Left kidney (tissue), 8 donors: ENCODE data around the gene ADAMTS8. TPM values are rescaled to one million over a fixed set of nuclear protein-coding genes. Genes with fewer than 3 reads are reported as not detected.

ENCODE experiments used
- DNase-seq: peaks from one replicate; pipeline ENCODE4 v3.0.0-alpha.2; 2013
- long read RNA-seq, 8 donors: transcript quantifications; one replicate each; lab custom pipeline, GENCODE V29; 2026
- polyA plus RNA-seq: library from polyadenylated mRNA; unstranded; fragments of 120-200 nt; gene quantifications from one replicate; pipeline ENCODE4 v1.2.1, GENCODE V29; 2013; ENCODE audit not compliant: insufficient read length

ADAMTS8 gene
- polyA plus RNA-seq, result 2.5 TPM
- long read RNA-seq, donor 1, full-length matches to known transcripts, result 1 of 1 reads
- long read RNA-seq, donor 1, partial matches to known transcripts, result 0 of 1 reads
- long read RNA-seq, donor 1, other reads (novel, unspliced or antisense), result 0 of 1 reads
- long read RNA-seq, donor 2, result 0 reads
- long read RNA-seq, donor 3, result 0 reads
- long read RNA-seq, donor 4, result 0 reads
- long read RNA-seq, donor 5, full-length matches to known transcripts, result 1 of 1 reads
- long read RNA-seq, donor 5, partial matches to known transcripts, result 0 of 1 reads
- long read RNA-seq, donor 5, other reads (novel, unspliced or antisense), result 0 of 1 reads
- long read RNA-seq, donor 6, full-length matches to known transcripts, result 1 of 1 reads
- long read RNA-seq, donor 6, partial matches to known transcripts, result 0 of 1 reads
- long read RNA-seq, donor 6, other reads (novel, unspliced or antisense), result 0 of 1 reads
- long read RNA-seq, donor 7, result 0 reads
- long read RNA-seq, donor 8, result 0 reads

- DNase-seq, result no peak
Observed at GRCh38 chr11:130428316-130429119, at the start of gene ADAMTS8. TSS of gene ADAMTS8 (minus strand) at chr11:130428609. CDS start at chr11:130428286, 323 bp downstream.

GRCh38 chr11:130477586-130478203 is 49.3 kb upstream of the ADAMTS8 start:
- no peak for DNase-seq

GRCh38 chr11:130476922-130477491 is 48.6 kb upstream of the ADAMTS8 start:
- no peak for DNase-seq

- DNase-seq, result no peak
Observed at GRCh38 chr11:130476200-130476921, 48.0 kb upstream of the ADAMTS8 start.

- DNase-seq, result no peak
Observed at GRCh38 chr11:130475426-130476053, 47.1 kb upstream of the ADAMTS8 start.

GRCh38 chr11:130474637-130475400 is 46.4 kb upstream of the ADAMTS8 start:
- DNase-seq, result no peak

GRCh38 chr11:130473795-130474377 is 45.5 kb upstream of the ADAMTS8 start:
- no peak for DNase-seq

- DNase-seq, result no peak
Observed at GRCh38 chr11:130473056-130473794, 44.8 kb upstream of the ADAMTS8 start.

- no peak for DNase-seq
Observed at GRCh38 chr11:130472434-130472961, 44.1 kb upstream of the ADAMTS8 start.

GRCh38 chr11:130471731-130472433 is 43.5 kb upstream of the ADAMTS8 start:
- DNase-seq, result no peak

- DNase-seq, result no peak
Observed at GRCh38 chr11:130470832-130471706, 42.7 kb upstream of the ADAMTS8 start.

GRCh38 chr11:130469181-130469580 is 40.8 kb upstream of the ADAMTS8 start:
- no peak for DNase-seq

- DNase-seq, result no peak
Observed at GRCh38 chr11:130467116-130467900, 38.9 kb upstream of the ADAMTS8 start.

GRCh38 chr11:130465263-130465662 is 36.9 kb upstream of the ADAMTS8 start:
- no peak for DNase-seq

- DNase-seq, result no peak
Observed at GRCh38 chr11:130464291-130464812, 35.9 kb upstream of the ADAMTS8 start.

- DNase-seq, result no peak
Observed at GRCh38 chr11:130462931-130463330, 34.5 kb upstream of the ADAMTS8 start.
